ENCODE measurements around the gene DENND1A. TPM values are rescaled to one million over a fixed set of nuclear protein-coding genes. Genes with fewer than 3 reads are reported as not detected.

DENND1A gene
- polyA plus RNA-seq, 2 of the 4 experiments (the other 2 are of a cell fraction) = 15.1 to 21.9 TPM

DNA sequence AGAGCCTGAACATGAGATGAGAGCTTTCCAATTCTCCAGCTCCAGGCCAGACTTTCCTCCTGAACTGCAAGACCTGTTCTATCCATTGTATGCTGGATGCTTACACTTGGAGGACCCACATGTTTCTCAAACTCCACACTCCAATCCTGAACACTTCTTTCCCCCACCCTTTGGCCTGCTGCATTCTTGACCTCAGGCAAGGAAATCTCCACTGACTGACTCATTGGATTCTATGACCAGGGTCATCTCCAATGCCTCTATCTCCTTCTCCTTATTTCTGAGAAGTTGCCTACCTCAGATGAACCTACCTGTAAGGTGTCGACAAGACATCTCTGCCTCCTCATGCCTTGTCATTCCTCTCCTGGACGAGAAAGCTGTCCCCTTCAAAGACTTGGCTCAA is 420.3 kb downstream of the DENND1A start:
- H3K4me1 ChIP-seq = no peaks in the 10 kb centered on the region
- H3K4me2 ChIP-seq = no peak overlapping the region
- CTCF ChIA-PET = no interaction called here
- TF ChIP-seq JUNB (IDR thresholded peaks at IDR 0.05) (no peak), SREBF2 (IDR thresholded peaks at IDR 0.05) (no peak), FOSL2 (IDR thresholded peaks at IDR 0.05) (no peak), FOSL2 (CRISPR knock-in tag; IDR thresholded peaks at IDR 0.05) (no peak), HOXB13 (CRISPR knock-in tag; IDR thresholded peaks at IDR 0.05; ENCODE audit: low read depth) (no peak), RCOR1 (IDR thresholded peaks at IDR 0.05; ENCODE audit: low read depth, low read length) (no peak), ZC3H11A (IDR thresholded peaks at IDR 0.05) (no peak), NPAS2 (CRISPR knock-in tag; IDR thresholded peaks at IDR 0.05; ENCODE audit: borderline replicate concordance) (no peak), RFX5 (IDR thresholded peaks at IDR 0.05) (no peak), BHLHE40 (IDR thresholded peaks at IDR 0.05; ENCODE audit: low read depth, low read length) (no peak), ESRRA (IDR thresholded peaks at IDR 0.05; ENCODE audit: borderline replicate concordance, low read length) (no peak), CHD4 (IDR thresholded peaks at IDR 0.05; ENCODE audit: borderline replicate concordance) (no peak), MAFK (IDR thresholded peaks at IDR 0.05; ENCODE audit: partially characterized antibody) (no peak), ZFP36 (IDR thresholded peaks at IDR 0.05; ENCODE audit: borderline replicate concordance, partially characterized antibody) (no peak)
- TF ChIP-seq, protein P1, sequence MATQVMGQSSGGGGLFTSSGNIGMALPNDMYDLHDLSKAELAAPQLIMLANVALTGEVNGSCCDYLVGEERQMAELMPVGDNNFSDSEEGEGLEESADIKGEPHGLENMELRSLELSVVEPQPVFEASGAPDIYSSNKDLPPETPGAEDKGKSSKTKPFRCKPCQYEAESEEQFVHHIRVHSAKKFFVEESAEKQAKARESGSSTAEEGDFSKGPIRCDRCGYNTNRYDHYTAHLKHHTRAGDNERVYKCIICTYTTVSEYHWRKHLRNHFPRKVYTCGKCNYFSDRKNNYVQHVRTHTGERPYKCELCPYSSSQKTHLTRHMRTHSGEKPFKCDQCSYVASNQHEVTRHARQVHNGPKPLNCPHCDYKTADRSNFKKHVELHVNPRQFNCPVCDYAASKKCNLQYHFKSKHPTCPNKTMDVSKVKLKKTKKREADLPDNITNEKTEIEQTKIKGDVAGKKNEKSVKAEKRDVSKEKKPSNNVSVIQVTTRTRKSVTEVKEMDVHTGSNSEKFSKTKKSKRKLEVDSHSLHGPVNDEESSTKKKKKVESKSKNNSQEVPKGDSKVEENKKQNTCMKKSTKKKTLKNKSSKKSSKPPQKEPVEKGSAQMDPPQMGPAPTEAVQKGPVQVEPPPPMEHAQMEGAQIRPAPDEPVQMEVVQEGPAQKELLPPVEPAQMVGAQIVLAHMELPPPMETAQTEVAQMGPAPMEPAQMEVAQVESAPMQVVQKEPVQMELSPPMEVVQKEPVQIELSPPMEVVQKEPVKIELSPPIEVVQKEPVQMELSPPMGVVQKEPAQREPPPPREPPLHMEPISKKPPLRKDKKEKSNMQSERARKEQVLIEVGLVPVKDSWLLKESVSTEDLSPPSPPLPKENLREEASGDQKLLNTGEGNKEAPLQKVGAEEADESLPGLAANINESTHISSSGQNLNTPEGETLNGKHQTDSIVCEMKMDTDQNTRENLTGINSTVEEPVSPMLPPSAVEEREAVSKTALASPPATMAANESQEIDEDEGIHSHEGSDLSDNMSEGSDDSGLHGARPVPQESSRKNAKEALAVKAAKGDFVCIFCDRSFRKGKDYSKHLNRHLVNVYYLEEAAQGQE (IDR thresholded peaks at IDR 0.05) = no peak
- TF ChIP-seq, protein P2, sequence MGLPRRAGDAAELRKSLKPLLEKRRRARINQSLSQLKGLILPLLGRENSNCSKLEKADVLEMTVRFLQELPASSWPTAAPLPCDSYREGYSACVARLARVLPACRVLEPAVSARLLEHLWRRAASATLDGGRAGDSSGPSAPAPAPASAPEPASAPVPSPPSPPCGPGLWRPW (IDR thresholded peaks at IDR 0.05) = no peak
- TF ChIP-seq, protein P3, sequence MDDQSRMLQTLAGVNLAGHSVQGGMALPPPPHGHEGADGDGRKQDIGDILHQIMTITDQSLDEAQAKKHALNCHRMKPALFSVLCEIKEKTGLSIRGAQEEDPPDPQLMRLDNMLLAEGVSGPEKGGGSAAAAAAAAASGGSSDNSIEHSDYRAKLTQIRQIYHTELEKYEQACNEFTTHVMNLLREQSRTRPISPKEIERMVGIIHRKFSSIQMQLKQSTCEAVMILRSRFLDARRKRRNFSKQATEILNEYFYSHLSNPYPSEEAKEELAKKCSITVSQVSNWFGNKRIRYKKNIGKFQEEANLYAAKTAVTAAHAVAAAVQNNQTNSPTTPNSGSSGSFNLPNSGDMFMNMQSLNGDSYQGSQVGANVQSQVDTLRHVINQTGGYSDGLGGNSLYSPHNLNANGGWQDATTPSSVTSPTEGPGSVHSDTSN (IDR thresholded peaks at IDR 0.05) = no peak
- no peak for DNase-seq (ENCODE audit: low read depth in 1 of 2, low spot score in 1 of 2)
- H3K27ac ChIP-seq = no peak overlapping the region
- POLR2A ChIA-PET = no interaction called here
- FAIRE-seq = no peak
- ATAC-seq = no peak
- WGBS (ENCODE audit: missing lambda C conversion rate) = 83% methylated on average over 2 of the region's 2 CpGs
- H3K4me3 ChIP-seq = no peak overlapping the region
- no peaks in the 10 kb centered on the region for H3K9me3 ChIP-seq

DNA sequence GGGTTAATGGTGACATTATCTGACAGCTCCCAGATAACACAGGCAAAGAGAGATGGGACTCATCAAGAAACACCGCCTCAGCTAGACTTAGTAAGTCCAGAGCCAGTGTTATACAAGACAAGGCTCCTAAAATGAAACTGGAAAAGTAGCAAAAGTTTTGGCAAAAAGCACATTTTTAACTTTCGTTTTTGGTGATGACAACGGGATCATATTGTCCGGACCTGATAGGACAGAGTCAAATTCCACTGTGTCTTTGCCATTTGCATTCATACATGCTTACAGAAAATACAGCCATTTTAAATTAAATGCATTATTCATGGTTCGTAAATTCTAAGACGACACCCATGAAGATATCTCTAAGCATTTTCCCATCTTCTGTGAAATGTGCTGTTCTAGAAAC is 421.9 kb downstream of the DENND1A start:
- POLR2A ChIA-PET = no interaction called here
- H3K4me3 ChIP-seq = no peak overlapping the region
- DNase-seq (ENCODE audit: low read depth in 1 of 2, low spot score in 1 of 2) (no peak), FAIRE-seq (no peak), ATAC-seq (no peak)
- no peaks in the 10 kb centered on the region for H3K4me1 ChIP-seq
- 92% methylated on average over 6 of the region's 6 CpGs for WGBS (ENCODE audit: missing lambda C conversion rate)
- TF ChIP-seq, protein P4, sequence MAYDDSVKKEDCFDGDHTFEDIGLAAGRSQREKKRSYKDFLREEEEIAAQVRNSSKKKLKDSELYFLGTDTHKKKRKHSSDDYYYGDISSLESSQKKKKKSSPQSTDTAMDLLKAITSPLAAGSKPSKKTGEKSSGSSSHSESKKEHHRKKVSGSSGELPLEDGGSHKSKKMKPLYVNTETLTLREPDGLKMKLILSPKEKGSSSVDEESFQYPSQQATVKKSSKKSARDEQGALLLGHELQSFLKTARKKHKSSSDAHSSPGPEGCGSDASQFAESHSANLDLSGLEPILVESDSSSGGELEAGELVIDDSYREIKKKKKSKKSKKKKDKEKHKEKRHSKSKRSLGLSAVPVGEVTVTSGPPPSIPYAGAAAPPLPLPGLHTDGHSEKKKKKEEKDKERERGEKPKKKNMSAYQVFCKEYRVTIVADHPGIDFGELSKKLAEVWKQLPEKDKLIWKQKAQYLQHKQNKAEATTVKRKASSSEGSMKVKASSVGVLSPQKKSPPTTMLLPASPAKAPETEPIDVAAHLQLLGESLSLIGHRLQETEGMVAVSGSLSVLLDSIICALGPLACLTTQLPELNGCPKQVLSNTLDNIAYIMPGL (CRISPR knock-in tag; IDR thresholded peaks at IDR 0.05; ENCODE audit: borderline replicate concordance) = no peak
- TF ChIP-seq ZFP36 (IDR thresholded peaks at IDR 0.05; ENCODE audit: borderline replicate concordance, partially characterized antibody) = no peak
- no peak for TF ChIP-seq ESRRA (IDR thresholded peaks at IDR 0.05; ENCODE audit: borderline replicate concordance, low read length)
- TF ChIP-seq MAZ (IDR thresholded peaks at IDR 0.05; ENCODE audit: borderline replicate concordance, low read depth, low read length) = no peak
- no peak for TF ChIP-seq GATA3 (IDR thresholded peaks at IDR 0.05; ENCODE audit: borderline replicate concordance)
- TF ChIP-seq TP53 (CRISPR knock-in tag; IDR thresholded peaks at IDR 0.05) = no peak
- TF ChIP-seq, protein P3 (IDR thresholded peaks at IDR 0.05) = no peak
- no peak for TF ChIP-seq HDAC2 (IDR thresholded peaks at IDR 0.05)
- TF ChIP-seq CEBPB (IDR thresholded peaks at IDR 0.05) = no peak
- no peak for TF ChIP-seq KDM1A (IDR thresholded peaks at IDR 0.05; ENCODE audit: low read depth)
- TF ChIP-seq HOXA7 (CRISPR knock-in tag; IDR thresholded peaks at IDR 0.05) = no peak
- no peak for TF ChIP-seq CHD2 (IDR thresholded peaks at IDR 0.05; ENCODE audit: low read length, partially characterized antibody)
- no peak for TF ChIP-seq BHLHE40 (IDR thresholded peaks at IDR 0.05; ENCODE audit: low read depth, low read length)
- CTCF ChIA-PET = no interaction called here
- H3K4me2 ChIP-seq = no peak overlapping the region
- no peak overlapping the region for H3K27ac ChIP-seq
- no peaks in the 10 kb centered on the region for H3K9me3 ChIP-seq
